ENCODE results near the gene ATOH8. TPM values are rescaled to one million over a fixed set of nuclear protein-coding genes. Genes with fewer than 3 reads are reported as not detected.

Gene ATOH8
- polyA plus RNA-seq, 1 donor: 5.1 TPM

DNA sequence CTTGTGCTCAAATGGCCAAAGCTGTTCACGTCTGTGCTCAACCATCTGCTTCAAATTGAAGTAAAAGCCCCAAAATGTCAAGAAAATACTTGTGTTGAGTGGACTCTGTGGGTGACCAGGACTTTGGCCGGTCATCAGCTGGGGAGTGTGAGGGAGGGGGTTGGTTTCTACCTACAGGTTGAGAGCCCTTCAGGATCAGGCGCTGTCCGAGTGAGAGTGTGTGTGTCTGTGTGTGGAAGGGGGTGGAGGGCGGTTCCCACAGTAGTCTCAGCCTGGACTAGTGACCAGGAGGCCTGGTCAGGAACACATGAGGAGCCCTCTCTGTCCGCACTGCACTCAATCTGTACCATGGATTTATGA, 34.2 kb downstream of the ATOH8 start:
- Histone ChIP-seq H3K4me1 (ENCODE audit: control insufficient read depth, insufficient read depth, low read length) (no peaks in the 10 kb centered on the region), H3K4me3 (ENCODE audit: low read length) (no peak overlapping the region), H3K27ac (ENCODE audit: low read length) (no peak overlapping the region), H3K9me3 (ENCODE audit: control insufficient read depth, low read depth, low read length) (no peaks in the 10 kb centered on the region), H3K27me3 (ENCODE audit: control insufficient read depth, insufficient read depth, low read length) (no peaks in the 10 kb centered on the region), H3K36me3 (ENCODE audit: control insufficient read depth, insufficient read depth, low read length) (peaks cover 4% of the 10 kb centered on the region)
- no CpG with 5 or more reads among the region's 6 CpGs for WGBS (ENCODE audit: insufficient coverage, low lambda C conversion rate)
- no peak for DNase-seq

DNA sequence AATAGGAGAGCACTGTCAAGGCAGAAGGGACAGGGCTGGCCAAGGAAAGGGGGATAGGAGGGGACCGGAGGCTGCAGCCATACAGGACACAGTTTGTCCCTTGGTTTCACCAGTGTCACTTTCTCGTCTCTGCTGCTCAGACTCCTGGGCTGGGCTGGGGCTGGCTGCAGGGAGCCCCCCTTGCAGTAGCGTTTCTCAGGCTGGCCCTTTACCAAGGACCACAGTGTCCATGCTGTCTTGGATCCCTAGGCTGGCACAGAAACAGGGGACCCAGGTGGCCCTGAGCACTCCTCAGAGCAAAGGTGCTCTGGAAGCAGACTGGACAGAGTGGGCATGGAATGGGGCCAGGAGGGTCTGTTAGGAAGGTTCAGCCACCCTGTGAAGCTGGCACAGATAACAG, 34.8 kb downstream of the ATOH8 start:
- Histone ChIP-seq H3K9me3 (ENCODE audit: control insufficient read depth, low read depth, low read length) (no peaks in the 10 kb centered on the region), H3K4me3 (ENCODE audit: low read length) (no peak overlapping the region), H3K27me3 (ENCODE audit: control insufficient read depth, insufficient read depth, low read length) (no peaks in the 10 kb centered on the region), H3K4me1 (ENCODE audit: control insufficient read depth, insufficient read depth, low read length) (no peaks in the 10 kb centered on the region), H3K27ac (ENCODE audit: low read length) (no peak overlapping the region), H3K36me3 (ENCODE audit: control insufficient read depth, insufficient read depth, low read length) (peaks cover 4% of the 10 kb centered on the region)
- WGBS (ENCODE audit: insufficient coverage, low lambda C conversion rate): no CpG with 5 or more reads among the region's 3 CpGs
- no peak for DNase-seq

DNA sequence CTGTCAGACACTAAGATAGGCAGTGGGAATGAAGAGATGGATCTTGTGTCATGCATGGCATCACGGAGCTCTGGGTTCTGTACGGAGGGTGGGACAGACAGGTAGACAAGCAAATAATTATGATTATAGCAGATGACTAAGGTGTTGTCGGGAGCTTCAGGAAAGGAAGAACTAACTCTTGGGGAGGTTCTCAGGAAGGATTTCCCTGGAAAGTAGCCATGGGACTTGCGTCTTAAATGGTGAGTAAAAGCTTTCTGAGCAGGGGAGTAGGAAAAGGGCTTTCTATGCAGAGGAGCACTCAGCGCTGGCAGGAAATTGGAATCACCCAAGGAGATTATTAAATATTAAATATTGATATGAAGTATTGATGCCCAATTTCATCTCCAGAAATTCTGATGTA, 35.5 kb downstream of the ATOH8 start:
- no peak for DNase-seq
- Histone ChIP-seq H3K36me3 (ENCODE audit: control insufficient read depth, insufficient read depth, low read length) (peaks cover 4% of the 10 kb centered on the region), H3K4me1 (ENCODE audit: control insufficient read depth, insufficient read depth, low read length) (no peaks in the 10 kb centered on the region), H3K27me3 (ENCODE audit: control insufficient read depth, insufficient read depth, low read length) (no peaks in the 10 kb centered on the region), H3K9me3 (ENCODE audit: control insufficient read depth, low read depth, low read length) (no peaks in the 10 kb centered on the region), H3K27ac (ENCODE audit: low read length) (no peak overlapping the region), H3K4me3 (ENCODE audit: low read length) (no peak overlapping the region)
- 100% methylated on average over 1 of the region's 5 CpGs for whole genome bisulfite sequencing (ENCODE audit: insufficient coverage, low lambda C conversion rate)

DNA sequence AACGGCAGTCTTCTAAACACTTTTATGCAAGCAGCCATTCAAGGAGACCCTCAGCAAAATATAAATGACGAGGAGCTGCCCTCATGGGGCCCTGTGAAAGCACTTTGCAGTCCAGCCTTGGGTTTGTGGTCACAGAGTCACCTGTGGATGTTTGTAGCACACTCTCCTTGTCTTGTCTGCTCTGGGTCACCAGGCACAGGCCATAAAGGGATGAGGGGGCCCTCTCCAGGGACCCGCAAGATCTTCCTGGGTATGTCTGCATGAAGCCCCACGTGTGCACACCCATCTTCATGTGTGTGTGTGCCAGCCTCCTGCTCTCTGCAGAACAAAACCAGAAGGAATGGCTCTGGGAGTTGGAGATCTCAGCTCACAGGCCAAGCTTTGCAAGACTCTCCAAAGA, 36.2 kb downstream of the ATOH8 start:
- Histone ChIP-seq H3K27ac (ENCODE audit: low read length) (no peak overlapping the region), H3K36me3 (ENCODE audit: control insufficient read depth, insufficient read depth, low read length) (peaks cover 4% of the 10 kb centered on the region)
- no CpG with 5 or more reads among the region's 4 CpGs for WGBS (ENCODE audit: insufficient coverage, low lambda C conversion rate)

DNA sequence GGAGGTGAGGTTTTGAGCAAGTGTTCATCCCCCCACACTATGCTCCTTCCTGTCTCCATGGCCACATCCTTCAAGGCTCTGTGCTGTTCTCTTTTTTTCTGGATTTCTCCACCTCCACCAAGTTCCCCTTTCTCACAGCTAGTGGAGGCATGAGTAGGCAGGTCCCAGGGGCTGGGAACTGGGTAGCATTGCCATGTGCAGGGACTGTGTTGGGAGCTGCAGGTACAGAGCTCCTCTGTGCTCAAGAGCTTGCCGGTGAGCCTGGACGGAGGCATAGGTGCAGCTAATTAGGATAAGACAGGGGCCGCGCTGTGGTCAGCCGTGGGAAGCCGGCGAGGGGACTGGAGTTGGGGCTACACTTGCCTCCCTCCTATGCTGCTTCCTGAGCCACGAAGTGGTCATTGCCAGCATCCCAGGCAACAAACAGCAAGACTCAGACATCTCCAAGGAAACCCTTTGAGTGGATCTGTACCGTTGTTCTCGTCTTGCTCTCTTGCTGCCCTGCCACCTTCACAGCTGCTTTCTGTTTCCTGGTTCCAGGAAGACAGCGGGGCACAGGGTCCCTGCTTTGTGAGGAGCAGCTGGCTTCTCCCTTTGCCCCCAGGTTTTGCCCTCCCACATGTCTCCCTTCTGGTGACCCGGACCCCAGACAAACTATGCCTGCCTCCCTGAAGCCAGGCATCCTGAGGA, 36.9 kb downstream of the ATOH8 start:
- Histone ChIP-seq H3K4me1 (ENCODE audit: control insufficient read depth, insufficient read depth, low read length) (no peaks in the 10 kb centered on the region), H3K4me3 (ENCODE audit: low read length) (no peak overlapping the region), H3K27ac (ENCODE audit: low read length) (no peak overlapping the region), H3K9me3 (ENCODE audit: control insufficient read depth, low read depth, low read length) (no peaks in the 10 kb centered on the region), H3K27me3 (ENCODE audit: control insufficient read depth, insufficient read depth, low read length) (no peaks in the 10 kb centered on the region), H3K36me3 (ENCODE audit: control insufficient read depth, insufficient read depth, low read length) (peaks cover 4% of the 10 kb centered on the region)
- no CpG with 5 or more reads among the region's 12 CpGs for WGBS (ENCODE audit: insufficient coverage, low lambda C conversion rate)
- no peak for DNase-seq

More for the DNA sequence above, 36.2 kb downstream of the ATOH8 start:
- no peak for DNase-seq
- Histone ChIP-seq H3K4me3 (ENCODE audit: low read length) (no peak overlapping the region), H3K4me1 (ENCODE audit: control insufficient read depth, insufficient read depth, low read length) (no peaks in the 10 kb centered on the region), H3K9me3 (ENCODE audit: control insufficient read depth, low read depth, low read length) (no peaks in the 10 kb centered on the region), H3K27me3 (ENCODE audit: control insufficient read depth, insufficient read depth, low read length) (no peaks in the 10 kb centered on the region)

DNA sequence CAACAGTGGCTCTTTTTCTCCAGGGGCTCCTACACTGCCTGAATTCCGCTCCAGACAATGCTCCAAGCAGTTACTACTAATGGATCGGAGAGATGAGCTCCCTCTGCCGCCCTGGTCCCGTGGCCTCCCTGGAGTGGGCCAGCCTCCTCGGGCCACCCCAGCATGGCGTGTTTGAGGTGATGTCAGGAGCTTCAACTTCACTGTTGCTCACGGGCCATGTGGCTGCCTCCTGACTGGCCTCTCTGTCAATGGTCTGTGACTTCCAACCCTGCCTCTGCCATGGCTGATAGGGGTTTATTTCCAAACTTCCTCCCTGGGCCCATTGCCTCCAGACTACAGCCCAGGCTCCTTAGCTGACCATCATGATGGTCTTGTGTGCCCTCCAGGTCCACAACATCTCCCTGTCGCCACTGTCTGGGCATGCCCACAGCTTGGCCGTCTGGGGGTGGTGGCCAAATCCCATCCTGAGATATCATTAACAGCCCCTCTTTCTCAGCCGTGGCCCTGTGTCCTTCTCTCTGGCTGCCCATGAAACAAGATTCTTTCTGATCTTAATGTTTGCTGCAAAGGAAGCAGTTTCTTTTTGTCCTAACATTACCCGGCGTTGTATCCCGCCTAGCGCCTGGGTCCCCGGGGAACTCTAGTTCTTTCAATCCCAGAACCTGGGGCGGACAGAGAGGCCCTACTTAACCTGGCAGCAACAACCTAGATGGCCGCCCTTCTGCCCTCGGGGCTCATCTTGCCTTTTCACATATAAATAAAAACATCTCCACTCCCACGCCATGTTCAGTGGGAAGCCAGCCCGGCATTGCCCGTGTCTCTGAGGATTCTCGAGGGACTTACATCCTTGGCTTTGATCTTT, 38.1 kb downstream of the ATOH8 start:
- no CpG with 5 or more reads among the region's 22 CpGs for whole genome bisulfite sequencing (ENCODE audit: insufficient coverage, low lambda C conversion rate)
- no peak for DNase-seq
- Histone ChIP-seq H3K4me1 (ENCODE audit: control insufficient read depth, insufficient read depth, low read length) (no peaks in the 10 kb centered on the region), H3K36me3 (ENCODE audit: control insufficient read depth, insufficient read depth, low read length) (peaks cover 4% of the 10 kb centered on the region), H3K4me3 (ENCODE audit: low read length) (no peak overlapping the region), H3K27me3 (ENCODE audit: control insufficient read depth, insufficient read depth, low read length) (no peaks in the 10 kb centered on the region), H3K9me3 (ENCODE audit: control insufficient read depth, low read depth, low read length) (no peaks in the 10 kb centered on the region), H3K27ac (ENCODE audit: low read length) (no peak overlapping the region)

DNA sequence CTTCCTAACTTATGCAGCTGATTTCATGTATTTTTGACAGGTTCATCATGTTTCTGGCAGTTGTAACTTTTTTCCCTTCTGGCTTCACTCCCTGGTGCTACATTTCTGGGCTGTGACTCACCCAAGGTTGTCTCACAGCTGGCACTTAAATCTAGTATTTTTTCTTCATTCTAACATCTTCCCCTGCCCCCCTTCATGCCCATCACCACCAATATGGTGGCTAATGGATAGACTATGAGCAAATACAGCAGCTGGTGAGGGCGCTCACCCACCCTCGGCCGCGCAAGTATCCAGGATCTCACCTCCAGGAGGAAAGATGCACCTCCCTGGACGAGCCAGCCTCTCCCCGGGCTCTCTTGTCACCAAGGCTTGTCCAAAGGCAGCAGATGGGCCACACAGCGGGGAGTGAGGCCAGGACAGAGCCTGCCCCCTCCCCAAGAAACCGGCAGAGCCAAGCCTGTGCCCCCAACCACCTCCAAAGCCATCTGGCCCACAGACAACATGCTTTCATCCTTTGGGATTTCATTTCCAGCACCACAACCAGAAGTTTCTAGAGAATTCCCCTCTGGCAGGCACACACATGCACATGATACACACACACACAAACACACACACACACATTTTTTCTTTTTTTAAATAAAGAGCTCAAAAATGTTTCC, 39.1 kb downstream of the ATOH8 start:
- Histone ChIP-seq H3K27me3 (ENCODE audit: control insufficient read depth, insufficient read depth, low read length) (no peaks in the 10 kb centered on the region), H3K9me3 (ENCODE audit: control insufficient read depth, low read depth, low read length) (no peaks in the 10 kb centered on the region), H3K4me3 (ENCODE audit: low read length) (no peak overlapping the region), H3K27ac (ENCODE audit: low read length) (no peak overlapping the region), H3K4me1 (ENCODE audit: control insufficient read depth, insufficient read depth, low read length) (no peaks in the 10 kb centered on the region), H3K36me3 (ENCODE audit: control insufficient read depth, insufficient read depth, low read length) (no peaks in the 10 kb centered on the region)
- WGBS (ENCODE audit: insufficient coverage, low lambda C conversion rate): no CpG with 5 or more reads among the region's 8 CpGs
- DNase-seq: no peak

DNA sequence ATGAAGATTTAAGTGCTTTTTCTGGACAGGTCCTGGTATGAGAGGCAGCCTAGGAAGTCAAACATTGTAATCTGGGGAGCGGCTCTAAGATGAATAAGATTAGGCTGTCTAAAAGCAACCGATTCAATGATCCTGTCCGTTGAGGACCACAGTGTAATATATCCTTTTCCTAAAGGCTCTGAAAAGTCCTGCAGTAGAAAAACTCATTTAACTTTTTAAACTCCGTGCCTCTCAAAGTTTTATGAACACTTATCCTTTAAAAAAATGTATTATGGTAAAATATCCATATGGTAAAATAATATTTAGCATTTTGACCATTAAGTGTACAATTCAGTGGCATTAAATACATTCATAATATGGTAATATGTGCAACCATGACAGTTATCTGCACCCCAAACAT, 39.8 kb downstream of the ATOH8 start:
- Histone ChIP-seq H3K36me3 (ENCODE audit: control insufficient read depth, insufficient read depth, low read length) (no peaks in the 10 kb centered on the region), H3K9me3 (ENCODE audit: control insufficient read depth, low read depth, low read length) (no peaks in the 10 kb centered on the region), H3K4me3 (ENCODE audit: low read length) (no peak overlapping the region), H3K4me1 (ENCODE audit: control insufficient read depth, insufficient read depth, low read length) (no peaks in the 10 kb centered on the region), H3K27me3 (ENCODE audit: control insufficient read depth, insufficient read depth, low read length) (no peaks in the 10 kb centered on the region), H3K27ac (ENCODE audit: low read length) (no peak overlapping the region)
- WGBS (ENCODE audit: insufficient coverage, low lambda C conversion rate): 33% methylated on average over 1 of the region's 4 CpGs
- DNase-seq: no peak

DNA sequence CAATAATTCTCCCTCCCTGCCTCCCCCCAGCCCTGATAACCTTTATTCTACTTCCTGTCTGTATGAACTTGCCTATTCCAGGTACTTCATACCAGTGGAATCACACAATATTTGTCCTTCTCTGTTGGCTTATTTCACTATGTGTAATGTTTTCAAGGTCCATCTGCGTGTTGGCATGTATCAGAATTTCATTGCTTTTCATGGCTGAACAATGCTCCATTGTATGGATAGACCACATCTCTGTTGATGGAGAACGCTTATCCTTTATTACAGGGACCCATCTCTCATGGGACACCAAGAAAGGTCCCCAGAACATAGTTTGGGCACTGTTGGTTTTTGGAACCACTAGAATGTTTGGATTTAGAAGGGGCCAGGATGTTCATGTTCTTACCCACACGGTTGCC, 40.2 kb downstream of the ATOH8 start:
- H3K36me3 ChIP-seq (ENCODE audit: control insufficient read depth, insufficient read depth, low read length): no peaks in the 10 kb centered on the region
- no peak overlapping the region for H3K4me3 ChIP-seq (ENCODE audit: low read length)
- H3K27me3 ChIP-seq (ENCODE audit: control insufficient read depth, insufficient read depth, low read length): no peaks in the 10 kb centered on the region
- no peaks in the 10 kb centered on the region for H3K9me3 ChIP-seq (ENCODE audit: control insufficient read depth, low read depth, low read length)
- no peak for DNase-seq
- peaks cover 1% of the 10 kb centered on the region for H3K4me1 ChIP-seq (ENCODE audit: control insufficient read depth, insufficient read depth, low read length)
- no peak overlapping the region for H3K27ac ChIP-seq (ENCODE audit: low read length)
- WGBS (ENCODE audit: insufficient coverage, low lambda C conversion rate): 83% methylated on average over 1 of the region's 3 CpGs

DNA sequence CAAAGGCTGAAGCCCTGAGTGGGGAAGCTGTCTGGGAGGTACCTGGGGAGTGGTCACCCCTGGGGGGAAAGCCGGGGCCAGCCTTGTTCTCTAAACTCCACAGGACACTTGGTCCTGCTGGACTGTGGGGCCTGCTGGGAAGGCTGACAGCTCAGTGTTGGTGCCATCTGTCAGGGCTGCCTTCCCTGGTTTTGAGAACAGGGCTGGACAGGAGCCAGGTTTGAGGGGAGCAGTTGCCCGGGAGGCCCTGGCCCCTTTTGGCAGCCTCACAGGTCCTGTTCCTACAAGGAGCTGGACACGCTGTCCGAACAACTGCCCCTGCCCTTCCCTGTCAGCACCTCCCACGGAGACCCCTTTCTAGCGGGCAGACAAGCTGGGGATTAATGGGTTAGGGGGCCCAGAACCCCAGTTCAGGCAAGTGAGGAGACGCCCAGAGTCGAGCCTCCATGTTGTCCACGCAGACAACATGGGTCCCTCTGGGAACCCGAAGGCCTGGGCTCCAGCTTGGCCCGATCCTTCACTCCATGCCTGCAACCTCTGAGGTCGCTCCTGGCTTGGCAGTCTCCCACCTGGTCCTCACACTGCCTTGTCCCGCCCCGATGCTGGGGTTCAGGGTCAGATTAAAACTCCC, 40.8 kb downstream of the ATOH8 start:
- no peak overlapping the region for H3K27ac ChIP-seq (ENCODE audit: low read length)
- no CpG with 5 or more reads among the region's 14 CpGs for WGBS (ENCODE audit: insufficient coverage, low lambda C conversion rate)
- no peaks in the 10 kb centered on the region for H3K36me3 ChIP-seq (ENCODE audit: control insufficient read depth, insufficient read depth, low read length)
- H3K27me3 ChIP-seq (ENCODE audit: control insufficient read depth, insufficient read depth, low read length): no peaks in the 10 kb centered on the region
- no peak for DNase-seq
- peaks cover 5% of the 10 kb centered on the region for H3K4me1 ChIP-seq (ENCODE audit: control insufficient read depth, insufficient read depth, low read length)
- H3K9me3 ChIP-seq (ENCODE audit: control insufficient read depth, low read depth, low read length): no peaks in the 10 kb centered on the region
- no peak overlapping the region for H3K4me3 ChIP-seq (ENCODE audit: low read length)
